Endothelial cell of umbilical vein (primary cell): ENCODE results near the gene APBA2. TPM values are rescaled to one million over a fixed set of nuclear protein-coding genes. Genes with fewer than 3 reads are reported as not detected.

Experiments used
- BruUV-seq: library from RNA; stranded (reverse); fragments of 400-500 nt; replicated peaks from 2 replicates; lab custom pipeline; 2021; lab: Mats Ljungman, UMichigan
- CTCF ChIA-PET: fragments of 300-600, 350-600 bp; sonication (Branson Sonifier 250); formaldehyde crosslinking; loops from one replicate; lab custom pipeline; 2021; ENCODE audit warnings: antibody characterized with exemption, inconsistent platforms; lab: Charles Lee
- POLR2A ChIA-PET: fragments of 300-600, 350-600 bp; sonication (Branson Sonifier 250); formaldehyde crosslinking; loops from one replicate; lab custom pipeline; 2021; ENCODE audit warnings: antibody characterized with exemption, inconsistent platforms; lab: Charles Lee
- DNase-seq: peaks from one replicate; pipeline ENCODE4 v3.0.0-alpha.2; 2011; ENCODE audit warnings: low read depth, low spot score
- FAIRE-seq: peaks from 2 replicates; lab custom pipeline; 2011; peaks lifted over from hg19 to GRCh38; lab: Jason Lieb, UNC
- H2AFZ ChIP-seq: 2 replicates; pipeline ENCODE4 v1.6.0; 2012; ENCODE audit warnings: low read depth, low read length, control low read depth, inconsistent platforms
- H3K27ac ChIP-seq: 2 replicates; pipeline ENCODE4 v1.5.1; 2011; ENCODE audit warnings: low read depth, mild to moderate bottlenecking, control low read depth, low read length, moderate library complexity; ENCODE audit not compliant: insufficient read depth
- H3K27me3 ChIP-seq, 2 experiments: 2 replicates each; pipeline versions ENCODE4 v1.6.0 to v1.6.1; 2011; ENCODE audit warnings: low read length in 2 of 2, mixed read lengths in 1 of 2; ENCODE audit not compliant: control insufficient read depth in 2 of 2, insufficient read depth in 2 of 2
- H3K36me3 ChIP-seq, 2 experiments: 2 replicates in 1 of 2; 3 replicates in 1 of 2; pipeline ENCODE4 v1.5.1; 2011; ENCODE audit warnings: low read length in 2 of 2, mild to moderate bottlenecking in 1 of 2, moderate library complexity in 1 of 2; ENCODE audit not compliant: control insufficient read depth in 2 of 2, insufficient read depth in 2 of 2; ENCODE audit errors: extremely low read depth in 1 of 2
- H3K4me1 ChIP-seq: 3 replicates; pipeline ENCODE4 v1.5.1; 2011; ENCODE audit warnings: mild to moderate bottlenecking, low read length; ENCODE audit not compliant: control insufficient read depth, insufficient read depth; ENCODE audit errors: extremely low read depth
- H3K4me2 ChIP-seq: 2 replicates; pipeline ENCODE4 v1.6.1; 2011; ENCODE audit warnings: low read length, control low read depth, mixed read lengths; ENCODE audit not compliant: insufficient read depth
- H3K4me3 ChIP-seq, 3 experiments: fragments of 200-600 bp in 1 of 3; sonication (generic), shearing (Covaris generic) in 1 of 3; replicated peaks in 1 of 3; 2 replicates each; pipeline ENCODE4 v1.5.1; 2011 to 2016; ENCODE audit warnings: control low read depth in 3 of 3, low read length in 3 of 3, mild to moderate bottlenecking in 2 of 3, inconsistent platforms in 1 of 3, low read depth in 1 of 3, moderate library complexity in 1 of 3; ENCODE audit not compliant: insufficient read depth in 1 of 3
- H3K79me2 ChIP-seq: 2 replicates; pipeline ENCODE4 v1.6.0; 2012; ENCODE audit warnings: low read length, inconsistent platforms; ENCODE audit not compliant: control insufficient read depth, insufficient read depth
- H3K9ac ChIP-seq: replicated peaks from 2 replicates; pipeline ENCODE3; 2011; ENCODE audit warnings: low read length, control low read depth; ENCODE audit not compliant: insufficient read depth; ENCODE audit errors: extremely low read depth
- H3K9me1 ChIP-seq: replicated peaks from 3 replicates; pipeline ENCODE4 v1.6.0; 2011; ENCODE audit warnings: mild to moderate bottlenecking, low read length; ENCODE audit not compliant: control insufficient read depth, insufficient read depth; ENCODE audit errors: extremely low read depth
- H3K9me3 ChIP-seq: replicated peaks from 2 replicates; pipeline ENCODE4 v1.5.1; 2012; ENCODE audit warnings: low read length, inconsistent platforms; ENCODE audit not compliant: control insufficient read depth, insufficient read depth
- H4K20me1 ChIP-seq: replicated peaks from 2 replicates; pipeline ENCODE3; 2011; ENCODE audit warnings: mild to moderate bottlenecking, low read length; ENCODE audit not compliant: control insufficient read depth, insufficient read depth; ENCODE audit errors: extremely low read depth
- CTCF ChIP-seq, 2 donors: IDR thresholded peaks; 1 replicate in 1 of 2; 2 replicates in 1 of 2; pipeline ENCODE4 v1.5.1; 2011; ENCODE audit warnings: low read length in 2 of 2, mild to moderate bottlenecking in 2 of 2, moderate library complexity in 2 of 2, control low read depth in 1 of 2, inconsistent platforms in 1 of 2, low read depth in 1 of 2; ENCODE audit not compliant: insufficient read depth in 1 of 2; ENCODE audit errors: extremely low read depth in 1 of 2
- EZH2 ChIP-seq: IDR thresholded peaks from 2 replicates; pipeline ENCODE4 v1.6.1; 2012; ENCODE audit warnings: borderline replicate concordance, low read depth, mild to moderate bottlenecking, moderate library complexity, low read length, inconsistent platforms; ENCODE audit not compliant: severe bottlenecking
- FOS ChIP-seq: IDR thresholded peaks from 2 replicates; pipeline ENCODE4 v1.6.1; 2011; ENCODE audit warnings: mild to moderate bottlenecking, low read length, moderate library complexity, borderline replicate concordance; ENCODE audit not compliant: insufficient read depth
- GATA2 ChIP-seq: IDR thresholded peaks from 2 replicates; pipeline ENCODE4 v1.7.0; 2011; ENCODE audit warnings: low read depth, mild to moderate bottlenecking, moderate library complexity, mixed read lengths, low read length; ENCODE audit not compliant: insufficient read length, insufficient read depth
- JUN ChIP-seq: IDR thresholded peaks from 2 replicates; pipeline ENCODE4 v1.6.1; 2011; ENCODE audit warnings: borderline replicate concordance, low read depth; ENCODE audit not compliant: insufficient read length, insufficient read depth
- MAX ChIP-seq: IDR thresholded peaks from 2 replicates; pipeline ENCODE4 v1.6.1; 2011; ENCODE audit not compliant: insufficient read depth, insufficient read length
- MYC ChIP-seq: IDR thresholded peaks from one replicate; pipeline ENCODE4 v1.6.1; 2011; ENCODE audit warnings: mild to moderate bottlenecking, low read depth, low read length
- POLR2A ChIP-seq: IDR thresholded peaks from 2 replicates; pipeline ENCODE4 v1.6.1; 2012; ENCODE audit warnings: low read depth, mild to moderate bottlenecking, control low read depth, low read length
- POLR2AphosphoS5 ChIP-seq: IDR thresholded peaks from 2 replicates; pipeline ENCODE4 v1.6.1; 2012; ENCODE audit warnings: low read depth, mild to moderate bottlenecking, control low read depth, low read length, moderate library complexity; ENCODE audit not compliant: insufficient read depth
- dilution Hi-C: fragments of 300-500 bp; cut with MboI; formaldehyde crosslinking; loops from one replicate; pipeline ENCODE4 v1.15.0; 2019; ENCODE audit warnings: low sequenced_read_pairs; ENCODE audit not compliant: extremely low pct_ligation_motif_present
- intact Hi-C: fragments of 100-400 bp; cut with micrococcal nuclease; formaldehyde crosslinking; loops from one replicate; pipeline ENCODE4 v1.10.0; 2022
- polyA plus RNA-seq, 4 experiments: library from polyadenylated mRNA; depleted of rRNA in 3 of 4; stranded (reverse) in 3 of 4; unstranded in 1 of 4; fragments of >200 nt; gene quantifications; 2 replicates each; pipeline versions ENCODE4 v1.2.1 to v1.2.3, GENCODE V29; 2011 to 2012; ENCODE audit warnings: missing spikeins in 1 of 4
- total RNA-seq: library from RNA; stranded (reverse); gene quantifications from 2 replicates; pipeline ENCODE4 v1.2.3, GENCODE V29; 2021

Gene APBA2
- total and polyA plus RNA-seq, 2 donors (not counting 3 experiments of a cell fraction or from before 2014, with no cell fraction given) = 5.7 to 11.1 TPM

- Histone ChIP-seq H3K27me3 (no peaks in the 10 kb centered on the region), H3K36me3 (no peaks in the 10 kb centered on the region), H3K79me2 (no peaks in the 10 kb centered on the region), H3K4me2 (no peak overlapping the region), H2AFZ (no peak overlapping the region), H4K20me1 (no peaks in the 10 kb centered on the region), H3K27ac (no peak overlapping the region), H3K4me3 (no peak overlapping the region), H3K4me1 (no peaks in the 10 kb centered on the region), H3K9ac (no peak overlapping the region), H3K9me1 (no peaks in the 10 kb centered on the region), H3K9me3 (no peaks in the 10 kb centered on the region)
- dilution Hi-C loops = no loop called here
- BruUV-seq = no TSS peak
- ChIA-PET CTCF (no interaction called here), POLR2A (no interaction called here)
- intact Hi-C loops = no loop called here
- FAIRE-seq (no peak), DNase-seq (no peak)
- TF ChIP-seq MYC (no peak), POLR2AphosphoS5 (no peak), MAX (no peak), POLR2A (no peak), FOS (no peak), GATA2 (no peak), CTCF (IDR thresholded peaks at IDR 0.05; ENCODE audit: extremely low read depth in 1 of 2, insufficient read depth in 1 of 2, low read depth in 1 of 2, low read length in 2 of 2) (no peak), EZH2 (no peak), JUN (no peak)
Observed at GRCh38 chr15:29040370-29040751, 154.6 kb downstream of the APBA2 start.
